Karpas-422 (cell line): ENCODE results near the gene PSMA5. TPM values are rescaled to one million over a fixed set of nuclear protein-coding genes. Genes with fewer than 3 reads are reported as not detected.

ENCODE experiments used
- DNase-seq: peaks from one replicate; pipeline ENCODE4 v3.0.0-alpha.2; 2015
- H2AFZ ChIP-seq: fragments of 200-600 bp; sonication (generic); 2 replicates; pipeline ENCODE4 v1.6.1; 2014; ENCODE audit warnings: antibody characterized with exemption, low read length, mixed read lengths
- H3K27ac ChIP-seq: fragments of 200-600 bp; sonication (generic); 2 replicates; pipeline ENCODE4 v1.5.1; 2014; ENCODE audit warnings: mild to moderate bottlenecking, low read length, moderate library complexity
- H3K27me3 ChIP-seq: fragments of 200-600 bp; sonication (generic); 2 replicates; pipeline ENCODE4 v1.6.1; 2014; ENCODE audit warnings: low read length, mixed read lengths
- H3K36me3 ChIP-seq: fragments of 200-600 bp; sonication (generic); 2 replicates; pipeline ENCODE4 v1.6.1; 2014; ENCODE audit warnings: low read length, mixed read lengths; ENCODE audit not compliant: insufficient read depth
- H3K4me1 ChIP-seq: fragments of 200-600 bp; sonication (generic); 2 replicates; pipeline ENCODE4 v1.6.1; 2014; ENCODE audit warnings: mild to moderate bottlenecking, low read length, mixed read lengths
- H3K4me2 ChIP-seq: fragments of 200-600 bp; sonication (generic); 2 replicates; pipeline ENCODE4 v1.6.1; 2014; ENCODE audit warnings: low read length, low read depth, mild to moderate bottlenecking; ENCODE audit not compliant: poor library complexity, severe bottlenecking
- H3K4me3 ChIP-seq: fragments of 200-600 bp; sonication (generic); 2 replicates; pipeline ENCODE4 v1.5.1; 2014; ENCODE audit warnings: mild to moderate bottlenecking, antibody characterized with exemption, low read length, mixed read lengths
- H3K79me2 ChIP-seq: fragments of 200-600 bp; sonication (generic); 2 replicates; pipeline ENCODE4 v1.6.1; 2014; ENCODE audit warnings: mild to moderate bottlenecking, low read length, mixed read lengths
- H3K9ac ChIP-seq: fragments of 200-600 bp; sonication (generic); 2 replicates; pipeline ENCODE4 v1.6.0; 2014; ENCODE audit warnings: low read length
- H3K9me2 ChIP-seq: fragments of 200-600 bp; sonication (generic), shearing (Covaris generic); replicated peaks from 2 replicates; pipeline ENCODE4 v1.6.0; 2014; ENCODE audit warnings: mild to moderate bottlenecking, low read length, moderate library complexity; ENCODE audit not compliant: insufficient read depth
- H3K9me3 ChIP-seq: fragments of 300-700, 200-600 bp; sonication (generic); 2 replicates; pipeline ENCODE4 v1.6.1; 2014; ENCODE audit warnings: low read length, mixed read lengths
- H4K20me1 ChIP-seq: fragments of 200-600 bp; sonication (generic); 2 replicates; pipeline ENCODE4 v1.6.1; 2014; ENCODE audit warnings: mild to moderate bottlenecking, antibody characterized with exemption, low read length, low read depth; ENCODE audit not compliant: insufficient read depth
- total RNA-seq: library from RNA; depleted of rRNA; stranded (reverse); fragments of >200 nt; shearing (Covaris generic); gene quantifications from 2 replicates; pipeline ENCODE4 v1.2.3, GENCODE V29; 2014; ENCODE audit warnings: low replicate concordance

Gene PSMA5
- total RNA-seq, 1 experiment from 2014 or later: 70.4 TPM

DNA sequence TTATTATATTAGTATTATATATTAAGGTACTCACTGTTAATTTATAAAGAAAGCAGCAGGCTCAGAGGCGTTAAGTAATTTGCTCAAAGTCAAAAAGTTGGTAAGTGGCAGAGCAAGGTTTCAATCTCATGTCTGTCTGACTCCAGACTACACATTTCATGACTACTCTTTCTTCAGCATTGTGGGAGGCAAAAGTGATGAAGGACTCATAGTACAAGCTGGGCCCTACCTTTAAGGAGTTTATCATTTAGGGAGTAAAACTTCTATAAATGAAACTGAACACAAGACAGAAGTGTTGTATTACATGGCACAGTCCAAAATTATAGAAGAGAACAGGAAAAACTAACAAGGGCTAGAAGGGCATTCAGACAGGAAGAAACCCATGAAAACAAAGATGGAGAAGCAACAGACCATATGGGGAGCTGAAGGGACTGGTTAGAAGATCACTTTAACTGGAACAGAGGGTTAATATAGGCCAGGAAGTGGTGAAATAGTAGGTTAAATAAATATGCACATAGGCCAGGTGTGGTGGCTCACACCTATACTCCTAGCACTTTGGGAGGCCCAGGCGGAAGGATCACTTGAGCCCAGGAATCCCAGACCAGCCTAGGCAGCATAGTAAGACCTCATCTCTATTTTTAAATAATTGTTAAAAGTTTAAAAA lies 40.1 kb downstream of the PSMA5 start:
- no peaks in the 10 kb centered on the region for H3K9me3 ChIP-seq
- H4K20me1 ChIP-seq: no peaks in the 10 kb centered on the region
- no peak overlapping the region for H3K9ac ChIP-seq
- no peak overlapping the region for H3K4me3 ChIP-seq
- H3K4me1 ChIP-seq: peaks cover 24% of the 10 kb centered on the region
- H3K79me2 ChIP-seq: no peaks in the 10 kb centered on the region
- no peak for DNase-seq
- H3K9me2 ChIP-seq: no peaks in the 10 kb centered on the region
- no peak overlapping the region for H3K4me2 ChIP-seq
- H3K36me3 ChIP-seq: no peaks in the 10 kb centered on the region
- no peaks in the 10 kb centered on the region for H3K27me3 ChIP-seq
- no peak overlapping the region for H2AFZ ChIP-seq
- no peak overlapping the region for H3K27ac ChIP-seq

DNA sequence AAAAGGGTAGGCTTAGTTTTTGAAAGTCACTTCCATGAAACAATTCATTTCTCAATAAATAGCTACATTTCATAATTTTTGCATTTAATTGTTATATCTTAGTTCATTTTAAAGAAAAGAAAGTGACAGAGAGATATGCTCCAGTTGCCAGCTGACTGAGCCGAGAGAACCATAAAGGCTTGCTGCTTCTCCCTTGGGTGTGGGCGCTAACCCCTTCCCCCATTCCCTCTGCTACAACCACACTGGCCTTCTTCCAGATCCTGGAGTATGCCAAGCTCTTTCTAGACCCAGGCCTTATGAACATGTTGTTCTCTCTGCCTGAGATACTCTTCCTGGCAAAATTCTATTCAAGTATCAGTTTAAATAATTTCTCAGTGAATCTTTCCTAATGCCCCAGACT lies 40.8 kb downstream of the PSMA5 start:
- no peak for DNase-seq
- Histone ChIP-seq H3K9me2 (no peaks in the 10 kb centered on the region), H3K9me3 (no peaks in the 10 kb centered on the region), H3K4me3 (no peak overlapping the region), H3K27me3 (no peaks in the 10 kb centered on the region), H3K4me1 (peaks cover 16% of the 10 kb centered on the region), H3K36me3 (no peaks in the 10 kb centered on the region), H2AFZ (no peak overlapping the region), H3K79me2 (no peaks in the 10 kb centered on the region), H3K27ac (no peak overlapping the region), H3K4me2 (no peak overlapping the region), H3K9ac (no peak overlapping the region), H4K20me1 (no peaks in the 10 kb centered on the region)

DNA sequence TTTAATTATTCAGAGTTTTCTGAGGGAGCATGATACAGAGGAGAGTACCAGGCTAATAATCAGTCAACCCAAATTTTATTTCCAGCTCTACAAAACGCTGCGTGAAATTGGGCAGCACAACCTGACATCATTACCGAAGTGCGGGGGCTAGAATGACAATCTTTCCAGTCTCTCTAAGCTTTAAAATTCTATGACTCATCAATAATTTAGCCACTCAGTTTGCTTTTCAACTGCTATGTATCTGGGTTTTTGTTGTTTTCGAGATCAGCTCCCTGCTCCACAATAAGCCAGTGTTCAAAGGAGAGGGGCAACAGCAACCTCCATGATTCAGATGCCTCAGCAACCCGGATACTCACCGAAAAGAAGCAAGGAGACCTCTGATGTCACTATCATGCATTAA lies 42.4 kb downstream of the PSMA5 start:
- H4K20me1 ChIP-seq: no peaks in the 10 kb centered on the region
- no peak for DNase-seq
- no peak overlapping the region for H3K4me2 ChIP-seq
- H3K4me3 ChIP-seq: no peak overlapping the region
- H3K9me3 ChIP-seq: no peaks in the 10 kb centered on the region
- H3K36me3 ChIP-seq: no peaks in the 10 kb centered on the region
- H3K27me3 ChIP-seq: no peaks in the 10 kb centered on the region
- H3K4me1 ChIP-seq: peaks cover 7% of the 10 kb centered on the region; the same call in 1 of the 2 replicates
- H3K27ac ChIP-seq: no peak overlapping the region
- H3K9ac ChIP-seq: no peak overlapping the region
- H3K79me2 ChIP-seq: no peaks in the 10 kb centered on the region
- H3K9me2 ChIP-seq: no peaks in the 10 kb centered on the region
- no peak overlapping the region for H2AFZ ChIP-seq

DNA sequence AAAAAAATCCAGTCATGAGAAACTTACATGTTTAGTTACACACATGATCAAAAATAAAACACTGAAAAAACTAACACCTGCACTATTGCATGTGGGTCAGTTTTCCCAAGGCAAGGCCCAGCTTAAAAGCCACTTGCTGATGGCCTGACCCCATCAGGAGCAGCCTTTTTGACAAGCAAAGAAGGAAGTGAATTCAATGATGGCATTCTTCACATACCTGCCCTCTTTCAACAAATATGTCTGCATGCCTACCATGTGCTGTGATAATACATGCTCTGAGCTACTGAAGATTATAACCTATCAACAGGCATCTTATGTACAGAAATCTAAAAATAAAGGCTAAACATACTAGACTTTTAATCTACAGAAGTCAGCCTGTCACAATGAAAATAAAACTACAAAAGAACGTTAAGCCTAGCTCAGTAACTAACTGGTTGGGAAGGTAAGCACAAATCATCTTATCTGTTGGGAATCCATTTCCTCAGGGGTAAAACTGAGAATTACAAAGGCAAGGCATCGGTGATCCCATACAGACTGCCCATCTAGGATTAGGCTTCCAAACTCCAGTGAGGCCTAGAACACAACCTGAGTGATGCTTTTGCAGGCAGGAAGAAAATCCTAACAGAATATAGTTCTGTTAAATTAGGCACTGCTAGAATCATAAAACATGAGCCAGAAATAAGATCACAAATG lies 43.0 kb downstream of the PSMA5 start:
- H3K9me2 ChIP-seq: no peaks in the 10 kb centered on the region
- H3K9ac ChIP-seq: no peak overlapping the region
- no peak for DNase-seq
- H3K36me3 ChIP-seq: no peaks in the 10 kb centered on the region
- H3K79me2 ChIP-seq: no peaks in the 10 kb centered on the region
- H3K27ac ChIP-seq: no peak overlapping the region
- H3K4me2 ChIP-seq: no peak overlapping the region
- peaks cover 7% of the 10 kb centered on the region; the same call in 1 of the 2 replicates for H3K4me1 ChIP-seq
- H3K4me3 ChIP-seq: no peak overlapping the region
- no peaks in the 10 kb centered on the region for H4K20me1 ChIP-seq
- no peak overlapping the region for H2AFZ ChIP-seq
- no peaks in the 10 kb centered on the region for H3K27me3 ChIP-seq
- H3K9me3 ChIP-seq: no peaks in the 10 kb centered on the region

DNA sequence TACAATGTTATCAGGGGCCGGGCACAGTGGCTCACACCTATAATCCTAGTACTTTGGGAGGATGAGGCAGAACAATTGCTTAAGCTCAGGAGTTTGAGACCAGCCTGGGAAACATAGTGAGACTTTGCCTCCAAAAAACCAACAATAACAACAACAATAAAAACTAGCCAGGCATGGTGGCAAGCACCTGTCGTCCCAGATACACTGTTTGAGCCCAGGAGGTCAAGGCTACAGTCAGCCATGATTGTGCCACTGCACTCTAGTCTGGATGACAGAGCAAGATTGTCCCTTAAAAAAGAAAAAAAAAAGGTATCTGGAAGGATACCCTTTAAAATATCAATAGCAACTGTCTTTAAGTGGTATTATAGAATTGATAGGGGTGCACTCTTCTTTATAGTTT lies 44.7 kb downstream of the PSMA5 start:
- Histone ChIP-seq H3K79me2 (no peaks in the 10 kb centered on the region), H3K4me2 (no peak overlapping the region), H3K9me2 (no peaks in the 10 kb centered on the region)

DNA sequence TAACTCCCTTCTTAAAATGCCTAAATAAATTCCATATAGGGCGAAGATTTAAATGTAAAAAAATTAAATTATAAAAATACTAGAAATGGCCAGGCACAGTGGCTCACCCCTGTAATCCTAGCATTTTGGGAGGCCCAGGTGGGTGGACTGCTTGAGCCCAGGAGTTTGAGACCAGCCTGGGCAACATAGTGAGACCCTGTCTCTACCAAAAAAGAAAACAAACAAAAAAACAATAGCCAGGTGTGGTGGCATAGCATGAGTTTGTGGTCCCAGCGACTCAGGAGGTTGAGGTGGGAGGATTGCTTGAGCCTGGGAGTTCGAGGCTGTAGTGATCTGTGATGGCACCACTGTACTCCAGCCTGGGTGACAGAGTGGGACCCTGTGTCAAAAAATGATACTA lies 46.3 kb downstream of the PSMA5 start:
- Histone ChIP-seq H3K4me3 (no peak overlapping the region), H3K9me3 (no peaks in the 10 kb centered on the region), H4K20me1 (no peaks in the 10 kb centered on the region), H2AFZ (no peak overlapping the region), H3K36me3 (no peaks in the 10 kb centered on the region), H3K79me2 (no peaks in the 10 kb centered on the region), H3K27me3 (no peaks in the 10 kb centered on the region), H3K9me2 (no peaks in the 10 kb centered on the region), H3K4me2 (no peak overlapping the region), H3K9ac (no peak overlapping the region), H3K4me1 (peaks cover 3% of the 10 kb centered on the region; the same call in 1 of the 2 replicates), H3K27ac (no peak overlapping the region)
- DNase-seq: no peak

More for the DNA sequence above, 44.7 kb downstream of the PSMA5 start:
- no peak overlapping the region for H2AFZ ChIP-seq
- H3K9me3 ChIP-seq: no peaks in the 10 kb centered on the region
- H3K9ac ChIP-seq: no peak overlapping the region
- no peak for DNase-seq
- H3K27ac ChIP-seq: no peak overlapping the region
- no peak overlapping the region for H3K4me3 ChIP-seq
- no peaks in the 10 kb centered on the region for H3K36me3 ChIP-seq
- H4K20me1 ChIP-seq: no peaks in the 10 kb centered on the region
- peaks cover 7% of the 10 kb centered on the region; the same call in 1 of the 2 replicates for H3K4me1 ChIP-seq
- H3K27me3 ChIP-seq: no peaks in the 10 kb centered on the region

DNA sequence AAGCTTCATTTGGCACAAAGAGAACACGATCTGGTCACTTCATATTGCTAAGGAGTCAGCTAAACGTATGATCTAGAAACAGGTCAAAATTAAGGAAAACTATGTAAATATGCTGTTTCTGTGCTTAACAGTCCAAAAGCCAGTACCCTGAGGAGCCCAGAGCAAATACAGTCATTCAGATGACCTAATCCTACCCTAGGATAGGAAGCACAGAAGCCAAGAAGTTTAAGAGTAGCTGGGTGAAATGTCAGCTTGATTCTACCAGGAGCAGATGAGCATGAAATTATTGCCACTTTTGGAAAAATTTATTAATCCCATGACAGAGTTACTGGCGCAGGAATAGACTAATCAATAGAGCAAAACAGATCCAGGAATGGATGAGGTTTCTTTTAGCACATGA lies 46.8 kb downstream of the PSMA5 start:
- no peak overlapping the region for H2AFZ ChIP-seq
- H3K4me2 ChIP-seq: no peak overlapping the region
- no peaks in the 10 kb centered on the region for H4K20me1 ChIP-seq
- no peaks in the 10 kb centered on the region for H3K79me2 ChIP-seq
- no peak overlapping the region for H3K9ac ChIP-seq
- H3K27me3 ChIP-seq: no peaks in the 10 kb centered on the region
- H3K27ac ChIP-seq: no peak overlapping the region
- no peaks in the 10 kb centered on the region for H3K9me2 ChIP-seq
- no peak overlapping the region for H3K4me3 ChIP-seq
- H3K9me3 ChIP-seq: no peaks in the 10 kb centered on the region
- H3K4me1 ChIP-seq: peaks cover 3% of the 10 kb centered on the region; the same call in 1 of the 2 replicates
- no peaks in the 10 kb centered on the region for H3K36me3 ChIP-seq
- no peak for DNase-seq

DNA sequence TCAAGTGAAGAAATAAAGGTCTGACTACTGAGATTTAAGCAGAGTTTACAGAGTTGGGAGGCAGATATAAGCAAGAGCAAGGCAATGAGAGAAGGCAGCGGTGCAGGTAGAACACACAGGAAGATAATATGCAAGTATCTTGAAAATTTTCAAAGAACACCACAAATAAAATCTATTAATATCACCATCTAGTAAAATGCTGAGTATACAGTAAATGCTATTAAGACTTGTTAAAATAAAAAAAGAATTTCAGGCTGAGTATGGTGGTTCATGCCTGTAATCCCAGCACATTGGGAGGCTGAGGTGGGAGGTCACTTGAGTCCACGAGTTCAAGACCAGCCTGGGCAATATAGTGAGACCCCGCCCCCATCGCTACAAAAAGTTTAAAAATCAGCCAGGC lies 48.5 kb downstream of the PSMA5 start:
- H4K20me1 ChIP-seq: no peaks in the 10 kb centered on the region
- no peaks in the 10 kb centered on the region for H3K9me3 ChIP-seq
- H3K79me2 ChIP-seq: no peaks in the 10 kb centered on the region
- DNase-seq: no peak
- no peak overlapping the region for H3K27ac ChIP-seq
- H3K9ac ChIP-seq: no peak overlapping the region
- H2AFZ ChIP-seq: no peak overlapping the region
- no peaks in the 10 kb centered on the region for H3K27me3 ChIP-seq
- no peaks in the 10 kb centered on the region for H3K36me3 ChIP-seq
- no peaks in the 10 kb centered on the region for H3K4me1 ChIP-seq
- no peak overlapping the region for H3K4me3 ChIP-seq
- H3K9me2 ChIP-seq: no peaks in the 10 kb centered on the region
- H3K4me2 ChIP-seq: no peak overlapping the region
